MM.1S (cell line): ENCODE measurements around the gene TGFB1.

Experiments used
- EZH2 ChIP-seq: fragments of 300-600 bp; sonication (generic); optimal IDR thresholded peaks from 2 replicates; pipeline ENCODE3; 2017; ENCODE audit warnings: low read depth, mild to moderate bottlenecking, antibody characterized with exemption, low read length, mixed read lengths
- TF ChIP-seq, protein P1 (sequence below): fragments of 300-600 bp; sonication (generic); IDR thresholded peaks from 2 replicates; pipeline ENCODE4 v1.5.1; 2016; ENCODE audit warnings: antibody characterized with exemption, low read length, mixed read lengths

- no peak for TF ChIP-seq EZH2
- TF ChIP-seq, protein P1, sequence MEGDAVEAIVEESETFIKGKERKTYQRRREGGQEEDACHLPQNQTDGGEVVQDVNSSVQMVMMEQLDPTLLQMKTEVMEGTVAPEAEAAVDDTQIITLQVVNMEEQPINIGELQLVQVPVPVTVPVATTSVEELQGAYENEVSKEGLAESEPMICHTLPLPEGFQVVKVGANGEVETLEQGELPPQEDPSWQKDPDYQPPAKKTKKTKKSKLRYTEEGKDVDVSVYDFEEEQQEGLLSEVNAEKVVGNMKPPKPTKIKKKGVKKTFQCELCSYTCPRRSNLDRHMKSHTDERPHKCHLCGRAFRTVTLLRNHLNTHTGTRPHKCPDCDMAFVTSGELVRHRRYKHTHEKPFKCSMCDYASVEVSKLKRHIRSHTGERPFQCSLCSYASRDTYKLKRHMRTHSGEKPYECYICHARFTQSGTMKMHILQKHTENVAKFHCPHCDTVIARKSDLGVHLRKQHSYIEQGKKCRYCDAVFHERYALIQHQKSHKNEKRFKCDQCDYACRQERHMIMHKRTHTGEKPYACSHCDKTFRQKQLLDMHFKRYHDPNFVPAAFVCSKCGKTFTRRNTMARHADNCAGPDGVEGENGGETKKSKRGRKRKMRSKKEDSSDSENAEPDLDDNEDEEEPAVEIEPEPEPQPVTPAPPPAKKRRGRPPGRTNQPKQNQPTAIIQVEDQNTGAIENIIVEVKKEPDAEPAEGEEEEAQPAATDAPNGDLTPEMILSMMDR = no peak
These were observed 43.6 kb upstream of the TGFB1 start, which contains the start of the genes BCKDHA and EXOSC5 for GRCh38 chr19:41397086-41398049.
